Measurements from ENCODE around the gene IL10.
"Not testable (repeated sequence)": the region's sequence is repeated elsewhere in the genome, so short reads cannot be mapped to it uniquely, and the experiment has no call there.

IL10 gene

DNA sequence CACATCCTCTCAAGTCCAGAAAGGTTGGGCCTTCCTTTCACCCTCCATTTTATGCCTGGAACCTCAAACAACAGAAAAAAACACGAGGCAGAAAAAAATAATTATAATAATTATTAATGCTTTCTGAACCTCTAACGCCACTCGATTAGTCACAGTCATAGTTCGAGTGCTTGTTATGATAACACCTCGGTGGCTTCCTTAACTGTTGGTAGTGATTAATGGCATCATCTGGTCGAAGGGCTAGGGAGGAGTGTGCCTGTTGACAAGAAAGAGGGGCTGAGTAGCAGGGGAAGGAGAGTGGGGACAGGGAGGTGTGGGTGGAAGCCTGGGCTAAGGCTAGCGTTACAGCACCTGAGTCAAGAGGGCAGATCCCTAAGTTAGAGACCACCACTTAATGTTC lies 21.3 kb upstream of the IL10 start:
- no peak for DNase-seq (ENCODE audit: low spot score)

GRCh38 chr1:206792939-206793607 lies 20.8 kb upstream of the IL10 start:
- DNase-seq (ENCODE audit: low spot score): no peak

DNA sequence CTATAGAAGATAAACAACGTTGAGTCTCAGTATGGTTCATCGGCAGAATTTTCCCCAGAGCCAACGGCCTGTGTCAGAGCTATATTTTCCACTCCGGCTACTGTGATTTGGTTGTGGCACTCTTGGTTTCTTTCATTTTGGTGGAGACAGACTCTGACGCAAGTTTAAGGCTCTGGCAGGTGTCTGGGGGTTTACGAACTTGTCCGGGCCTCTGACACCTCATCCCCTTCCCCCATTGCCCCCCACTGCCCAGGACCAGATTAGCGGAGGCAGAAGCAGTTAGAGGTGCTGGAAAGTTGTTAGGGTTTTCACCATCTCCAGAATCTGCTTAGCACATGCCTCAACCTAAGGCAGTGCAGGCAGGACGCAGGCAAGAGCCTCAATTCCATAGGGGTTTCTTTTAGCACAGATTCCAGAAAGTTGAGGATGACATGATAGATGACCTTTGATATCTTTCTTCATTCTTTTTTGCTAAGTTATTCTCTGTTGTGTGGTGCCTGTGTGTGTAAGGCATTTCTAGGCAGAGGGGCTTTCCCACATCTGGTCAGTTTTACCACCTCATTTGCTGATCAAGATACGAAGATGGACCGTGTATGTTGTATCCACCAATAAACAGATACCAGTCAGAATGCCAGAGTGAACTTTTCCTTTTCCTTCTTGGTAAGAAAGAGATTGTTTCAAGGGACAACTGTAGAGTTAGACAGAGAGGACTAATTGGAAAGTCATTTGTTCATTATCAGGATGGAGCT lies 18.4 kb upstream of the IL10 start:
- no peak for DNase-seq (ENCODE audit: low spot score)

GRCh38 chr1:206788487-206789050 lies 16.3 kb upstream of the IL10 start:
- DNase-seq (ENCODE audit: low spot score): no peak

- no peak for DNase-seq (ENCODE audit: low spot score)
These were observed 15.6 kb upstream of the IL10 start for GRCh38 chr1:206787891-206788290.

DNA sequence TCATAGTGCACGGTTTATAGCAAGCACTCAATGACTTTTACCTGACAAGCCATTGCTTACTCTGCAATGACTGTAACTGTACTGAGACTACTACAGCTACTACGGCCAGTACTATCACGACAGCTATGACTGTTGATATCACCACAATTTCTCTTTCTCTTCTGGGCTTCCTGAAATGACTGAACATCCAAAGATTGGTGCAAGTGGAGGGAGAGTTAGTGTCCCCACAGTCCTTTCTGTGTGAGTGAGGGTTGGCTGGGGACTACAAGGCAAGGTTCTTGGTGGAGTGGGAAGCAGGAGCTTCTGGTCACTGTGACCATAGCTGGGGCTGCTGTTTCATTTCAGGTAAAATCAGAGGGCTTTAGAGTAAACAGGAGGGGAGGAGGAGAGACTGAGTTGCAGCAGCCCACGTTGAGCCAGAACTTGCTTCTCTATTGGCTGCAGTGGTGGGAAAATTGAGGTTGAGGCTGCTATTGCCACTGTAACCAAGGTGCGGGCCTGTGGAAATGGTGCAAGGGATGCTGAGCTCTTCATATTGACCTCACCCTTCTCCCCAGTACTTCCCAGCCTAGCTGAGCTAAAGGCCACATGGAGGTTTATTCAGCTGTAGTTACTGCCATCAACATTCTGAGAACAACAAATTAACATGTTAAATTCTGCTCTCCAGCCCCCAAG lies 14.1 kb upstream of the IL10 start:
- DNase-seq (ENCODE audit: low spot score): no peak

DNA sequence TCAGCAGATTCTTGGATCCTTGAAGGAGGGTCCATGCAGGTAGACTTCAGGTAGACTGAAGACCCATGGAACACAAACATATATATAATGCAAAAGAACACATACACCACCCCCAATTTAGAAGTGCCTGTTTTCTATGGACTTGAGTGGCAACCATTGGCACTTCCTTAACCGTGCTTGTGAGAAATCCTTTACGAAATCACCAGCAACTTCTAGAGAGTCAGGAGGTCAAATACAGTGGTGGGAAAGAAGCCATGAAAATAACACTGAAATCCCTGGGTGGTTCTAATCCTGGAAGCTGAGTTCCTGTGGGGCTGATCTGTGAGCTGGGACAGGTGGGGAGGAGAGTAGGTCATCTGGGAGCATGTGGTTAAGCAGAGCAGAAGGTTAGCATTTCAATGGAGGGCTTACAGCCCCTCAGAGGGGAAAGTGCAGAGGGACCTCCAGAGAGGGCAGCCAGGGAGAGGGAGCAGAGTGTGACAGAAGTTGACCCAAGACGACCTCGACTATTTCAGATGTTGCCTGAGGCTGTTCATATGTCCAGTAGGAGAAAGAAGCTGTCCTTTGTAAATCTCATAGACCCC lies 13.0 kb upstream of the IL10 start:
- no peak for DNase-seq (ENCODE audit: low spot score)

DNA sequence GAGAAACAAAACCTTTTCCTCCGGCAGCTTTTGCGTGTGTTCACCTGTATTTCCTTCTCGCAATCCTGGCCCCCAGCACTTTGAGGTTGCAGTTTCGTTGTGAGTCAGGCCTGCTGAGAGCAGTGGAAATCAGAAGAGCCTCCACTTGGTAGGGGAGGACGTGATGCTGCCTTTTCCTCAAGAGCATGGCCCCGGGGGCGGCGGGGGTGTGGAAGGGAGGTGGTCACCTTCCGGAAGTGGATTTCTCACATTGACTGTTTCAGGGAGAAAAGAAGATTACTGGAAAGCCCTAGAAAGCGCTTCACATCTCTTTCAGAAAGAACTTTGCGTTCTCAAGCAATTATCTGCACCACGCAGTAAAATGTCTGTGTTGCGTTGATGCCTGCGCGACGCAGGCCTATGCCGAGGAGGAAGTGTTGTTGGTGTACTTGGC lies 12.2 kb upstream of the IL10 start:
- DNase-seq (ENCODE audit: low spot score): peak; percentile 75

DNA sequence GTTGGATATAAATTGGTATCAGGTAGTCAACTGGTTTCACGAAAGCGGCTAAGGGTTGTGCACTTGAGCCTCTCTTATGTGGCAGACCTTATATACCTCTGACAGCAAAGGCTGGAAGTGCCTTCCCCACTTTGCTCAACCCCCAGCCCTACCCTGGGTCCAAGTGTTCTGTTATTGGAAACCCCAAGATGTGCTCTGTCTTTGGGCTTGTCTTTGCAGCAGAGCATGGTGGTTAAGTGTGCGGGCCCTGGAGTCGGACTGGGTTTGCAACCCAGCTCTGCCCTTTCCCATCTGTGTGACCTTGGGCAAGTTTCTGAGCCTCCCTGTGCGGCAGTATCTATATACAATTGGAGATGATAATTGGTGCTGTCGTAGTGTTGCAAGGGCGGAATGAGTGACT lies 11.2 kb upstream of the IL10 start:
- no peak for DNase-seq (ENCODE audit: low spot score)

GRCh38 chr1:206782448-206782847 lies 10.2 kb upstream of the IL10 start:
- peak; percentile 42 for DNase-seq (ENCODE audit: low spot score)

- DNase-seq (ENCODE audit: low spot score): no peak
These were observed 7.3 kb upstream of the IL10 start for GRCh38 chr1:206779638-206780037.

DNA sequence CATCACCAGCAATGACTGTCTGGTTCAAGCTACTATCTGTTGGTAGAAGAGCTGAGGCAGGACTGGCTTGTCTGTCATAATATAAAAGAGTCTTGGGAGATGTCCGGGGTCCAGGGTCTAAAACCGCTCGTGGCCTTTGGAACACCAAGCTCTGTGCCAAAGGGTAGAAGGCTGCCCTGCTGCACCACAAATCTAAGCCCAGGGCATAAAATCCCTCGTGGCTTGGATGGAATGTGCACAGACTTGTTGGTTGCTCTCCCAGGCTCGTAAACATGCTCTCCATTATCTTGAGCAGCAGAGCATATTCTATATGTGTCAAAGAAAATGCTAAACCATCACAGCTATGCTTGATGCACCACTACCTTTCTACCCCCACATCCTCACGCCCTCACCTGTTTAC lies 6.6 kb upstream of the IL10 start:
- not testable (repeated sequence) for DNase-seq (ENCODE audit: low spot score)

- DNase-seq (ENCODE audit: low spot score): no peak
These were observed 5.7 kb upstream of the IL10 start for GRCh38 chr1:206778031-206778430.

- DNase-seq (ENCODE audit: low spot score): no peak
These were observed 3.9 kb upstream of the IL10 start for GRCh38 chr1:206776229-206776628.

DNA sequence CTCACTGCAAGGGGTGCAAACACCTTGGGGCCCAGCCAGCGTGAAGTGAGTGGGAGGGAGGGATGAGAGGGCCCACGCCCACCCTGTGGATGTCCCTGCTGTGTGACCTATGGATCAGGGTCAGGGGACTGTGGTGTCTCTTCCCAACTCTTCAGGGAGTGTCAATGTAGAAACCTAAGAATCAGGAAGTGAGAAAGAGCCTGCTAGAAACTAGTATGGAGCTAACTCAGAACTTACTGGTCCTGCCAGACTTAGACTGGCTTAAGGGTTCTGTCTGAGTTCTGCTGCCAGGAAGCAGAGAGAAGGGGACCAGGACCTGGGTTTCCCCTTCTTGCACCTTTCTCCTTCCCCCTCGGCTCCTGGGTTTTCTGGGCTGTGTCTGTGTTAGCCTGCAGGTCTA lies 1.8 kb upstream of the IL10 start:
- no peak for DNase-seq (ENCODE audit: low spot score)

DNA sequence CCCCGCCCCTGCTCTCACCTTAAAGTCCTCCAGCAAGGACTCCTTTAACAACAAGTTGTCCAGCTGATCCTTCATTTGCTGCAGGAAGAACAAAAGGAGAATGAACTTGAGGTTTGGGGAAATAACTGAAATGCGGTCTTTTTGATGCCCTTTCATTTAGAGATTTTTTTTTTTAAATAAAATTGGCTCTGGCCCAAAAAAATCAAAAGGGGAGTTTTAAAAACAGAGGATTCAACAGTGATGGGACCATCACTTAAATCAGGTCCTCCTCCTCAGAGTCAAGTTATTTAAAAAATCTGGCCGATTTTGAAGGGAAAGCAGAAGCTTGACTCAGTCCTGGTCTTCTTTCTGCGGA lies 979 bp downstream of the IL10 start:
- no peak for DNase-seq (ENCODE audit: low spot score)

GRCh38 chr1:206770531-206771337 lies 1.6 kb downstream of the IL10 start, which contains the start of gene IL19:
TSS of gene IL19 (plus strand) at chr1:206770773. CDS start at chr1:206836663, 65,890 bp downstream.
- no peak for DNase-seq (ENCODE audit: low spot score)

GRCh38 chr1:206769304-206769731 lies 3.0 kb downstream of the IL10 start:
- DNase-seq (ENCODE audit: low spot score): peak; percentile 30

DNA sequence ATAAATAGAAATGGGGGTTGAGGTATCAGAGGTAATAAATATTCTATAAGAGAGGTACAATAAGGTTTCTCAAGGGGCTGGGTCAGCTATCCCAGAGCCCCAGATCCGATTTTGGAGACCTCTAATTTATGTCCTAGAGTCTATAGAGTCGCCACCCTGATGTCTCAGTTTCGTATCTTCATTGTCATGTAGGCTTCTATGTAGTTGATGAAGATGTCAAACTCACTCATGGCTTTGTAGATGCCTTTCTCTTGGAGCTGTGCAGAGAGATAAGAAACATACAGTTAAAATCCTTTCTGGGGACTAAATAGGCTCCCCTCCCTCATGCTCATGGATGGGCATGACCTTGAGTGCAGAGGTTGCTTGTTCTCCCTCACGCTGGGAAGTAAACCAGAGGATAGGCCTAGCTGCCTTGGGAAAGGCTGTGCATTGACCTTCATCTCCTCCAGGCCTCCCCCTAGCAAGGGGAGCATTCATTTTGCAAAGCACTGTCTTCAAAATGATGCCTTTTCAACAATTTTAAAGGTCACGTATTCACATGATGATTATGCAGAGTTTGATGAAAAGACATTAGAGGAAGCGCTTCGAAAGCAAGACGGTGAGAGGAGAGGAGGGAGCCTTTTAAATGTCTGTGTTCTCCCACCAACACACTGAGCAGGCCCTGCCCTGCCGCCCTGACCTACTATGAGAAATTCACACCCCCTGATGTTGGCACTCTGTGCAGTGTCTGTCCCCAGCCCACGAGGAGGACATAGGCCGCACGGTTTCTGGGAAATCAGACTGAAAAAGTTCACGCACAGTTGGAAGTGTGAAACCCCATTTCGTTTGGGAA lies 3.6 kb downstream of the IL10 start:
- DNase-seq (ENCODE audit: low spot score): no peak

- no peak for DNase-seq (ENCODE audit: low spot score)
These were observed 5.9 kb downstream of the IL10 start for GRCh38 chr1:206766251-206766856.

All from germinal center (tissue), 1 donor.